GM19240 (cell line): Measurements from ENCODE around the gene PGAM2.
"Not testable (repeated sequence)": the region's sequence is repeated elsewhere in the genome, so short reads cannot be mapped to it uniquely, and the experiment has no call there.

ENCODE experiments used
- DNase-seq: peaks from one replicate; pipeline ENCODE4 v3.0.0; 2011; ENCODE audit warnings: low spot score; ENCODE audit not compliant: insufficient read length

The PGAM2 gene

DNA sequence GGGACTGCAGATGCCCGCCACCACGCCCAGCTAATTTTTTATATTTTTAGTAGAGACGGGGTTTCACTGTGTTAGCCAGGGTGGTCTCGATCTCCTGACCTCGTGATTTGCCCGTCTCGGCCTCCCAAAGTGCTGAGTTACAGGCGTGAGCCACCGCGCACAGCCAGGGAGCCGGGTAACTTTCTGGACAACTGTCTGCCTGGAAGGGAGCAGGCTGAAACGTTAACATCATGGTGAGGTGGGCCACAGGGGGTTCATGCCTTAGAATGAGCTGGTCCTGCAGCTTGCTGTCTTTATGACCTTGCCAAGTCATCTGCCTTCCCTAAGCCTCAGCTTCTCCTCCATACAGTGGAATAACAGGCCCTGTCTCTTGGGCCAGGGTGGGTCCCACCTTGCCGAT is 34.0 kb downstream of the PGAM2 start:
- not testable (repeated sequence) for DNase-seq

DNA sequence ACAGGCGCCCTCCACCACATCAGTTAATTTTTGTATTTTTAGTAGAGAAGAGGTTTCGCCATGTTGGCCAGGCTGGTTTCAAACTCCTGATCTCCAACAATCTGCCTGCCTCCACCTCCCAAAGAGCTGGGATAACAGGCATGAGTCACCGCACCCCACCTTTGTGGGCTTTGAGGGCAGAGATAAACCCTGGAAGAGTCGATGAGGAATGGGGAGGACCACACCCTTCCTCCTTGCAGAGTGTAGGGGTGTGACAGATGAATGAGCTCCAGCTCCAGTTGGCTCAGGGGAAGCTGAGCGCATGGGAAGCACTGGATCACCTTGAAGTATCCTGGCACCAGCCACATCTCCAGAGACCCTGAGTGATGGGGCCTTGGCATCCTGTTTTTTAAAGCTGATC is 35.3 kb downstream of the PGAM2 start:
- DNase-seq, result not testable (repeated sequence)

GRCh38 chr7:44029433-44029832 is 35.9 kb downstream of the PGAM2 start:
- not testable (repeated sequence) for DNase-seq

DNA sequence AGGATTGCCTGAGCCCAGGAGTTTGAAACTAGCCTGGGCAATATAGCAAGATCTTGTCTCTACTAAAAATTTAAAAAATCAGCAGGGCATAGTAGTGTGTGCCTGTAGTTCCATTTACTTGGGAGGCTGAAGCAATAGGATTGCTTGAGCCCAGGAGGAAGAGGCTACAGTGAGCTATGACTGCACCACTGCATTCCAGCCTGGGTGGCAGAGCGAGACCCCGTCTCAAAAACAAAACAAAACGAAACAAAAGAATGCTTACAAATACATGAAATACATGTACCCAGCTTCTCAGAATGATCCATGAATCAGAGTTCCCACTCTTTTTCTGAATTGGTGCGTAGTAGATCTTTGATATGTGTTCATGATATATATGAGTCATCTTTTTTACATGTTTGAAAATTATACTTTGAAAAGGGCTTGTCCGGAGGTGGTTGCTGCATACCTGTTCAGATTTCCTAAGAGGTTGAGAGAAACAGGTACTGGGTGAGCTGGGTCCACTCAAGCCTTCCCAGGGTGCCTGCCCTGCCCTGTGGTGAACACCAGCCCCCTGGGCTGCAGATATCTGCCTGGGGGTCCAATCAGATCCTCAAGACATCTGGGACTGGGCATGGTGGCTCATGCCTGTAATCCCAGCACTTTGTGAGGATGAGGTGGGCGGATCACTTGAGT is 42.4 kb downstream of the PGAM2 start:
- not testable (repeated sequence) for DNase-seq

GRCh38 chr7:44022069-44022468 is 43.3 kb downstream of the PGAM2 start:
- not testable (repeated sequence) for DNase-seq

DNA sequence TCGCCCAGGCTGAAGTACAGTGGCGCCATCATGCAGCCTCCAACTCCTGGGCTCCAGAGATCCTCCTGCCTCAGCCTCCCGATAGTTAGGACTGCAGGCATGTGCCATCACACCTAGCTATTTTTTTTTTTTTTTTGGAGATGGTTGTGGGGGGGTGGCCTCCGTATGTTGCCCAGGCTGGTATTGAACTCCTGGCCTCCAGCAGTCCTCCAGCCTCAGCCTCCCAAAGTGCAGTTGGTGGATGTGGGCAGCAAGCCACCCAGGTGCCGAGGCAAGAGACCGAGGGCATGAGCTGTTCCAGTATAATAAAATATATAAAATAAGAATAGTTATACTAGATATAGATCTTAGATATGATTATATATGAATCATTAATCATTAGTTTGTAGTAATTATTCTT is 45.5 kb downstream of the PGAM2 start:
- not testable (repeated sequence) for DNase-seq

- peak; percentile 95 for DNase-seq
These were observed 46.2 kb downstream of the PGAM2 start for GRCh38 chr7:44018857-44019807.

DNA sequence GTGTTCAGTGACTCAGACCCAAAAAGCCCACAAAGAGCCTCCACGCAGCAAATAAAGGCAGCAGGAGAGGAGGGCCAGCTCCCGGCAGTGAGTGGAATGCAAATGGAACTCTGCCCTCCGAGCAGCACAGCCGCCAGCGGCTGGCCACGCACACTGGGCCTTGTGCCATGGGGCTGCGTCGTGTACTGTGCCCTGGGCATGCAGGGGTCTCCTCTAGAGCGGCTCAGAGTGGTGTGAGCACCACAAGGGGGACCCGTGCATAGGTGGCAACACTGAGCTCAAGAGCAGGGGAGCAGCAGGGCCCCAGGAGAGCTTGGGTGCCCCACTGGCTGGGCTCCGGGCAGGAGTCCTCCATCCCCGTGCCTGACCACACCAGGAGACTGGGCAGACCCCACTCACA is 50.3 kb downstream of the PGAM2 start:
- DNase-seq, result not testable (repeated sequence)
